ENCODE data around the gene INTS4.
"Not testable (repeated sequence)": the region's sequence is repeated elsewhere in the genome, so short reads cannot be mapped to it uniquely, and the experiment has no call there.

INTS4 gene

GRCh38 chr11:77909277-77909676 is 85.2 kb downstream of the INTS4 start:
- Histone ChIP-seq H3K36me3 (peaks cover 32% of the 10 kb centered on the region), H3K9me3 (no peaks in the 10 kb centered on the region), H3K4me3 (ENCODE audit: low read depth in 1 of 2, low read length in 1 of 2) (no peak overlapping the region), H3K27ac (no peak overlapping the region), H3K27me3 (no peaks in the 10 kb centered on the region), H3K4me1 (ENCODE audit: control insufficient read depth in 1 of 2, insufficient read depth in 1 of 2, low read depth in 1 of 2, low read length in 1 of 2) (no peaks in the 10 kb centered on the region)
- TF ChIP-seq CTCF (IDR thresholded peaks at IDR 0.05): no peak

- TF ChIP-seq CTCF (IDR thresholded peaks at IDR 0.05): no peak
- no peak overlapping the region for H3K27ac ChIP-seq
- H3K4me1 ChIP-seq (ENCODE audit: control insufficient read depth in 1 of 2, insufficient read depth in 1 of 2, low read depth in 1 of 2, low read length in 1 of 2): no peaks in the 10 kb centered on the region
- H3K36me3 ChIP-seq: peaks cover 27% of the 10 kb centered on the region
- H3K4me3 ChIP-seq (ENCODE audit: low read depth in 1 of 2, low read length in 1 of 2): no peak overlapping the region
- no peaks in the 10 kb centered on the region for H3K9me3 ChIP-seq
- no peaks in the 10 kb centered on the region for H3K27me3 ChIP-seq
These were observed 85.6 kb downstream of the INTS4 start for GRCh38 chr11:77908835-77909234.

GRCh38 chr11:77894949-77895348 is 99.5 kb downstream of the INTS4 start:
- not testable (repeated sequence) for H3K4me3 ChIP-seq (ENCODE audit: low read depth in 1 of 2, low read length in 1 of 2); H3K27me3 ChIP-seq; H3K4me1 ChIP-seq (ENCODE audit: control insufficient read depth in 1 of 2, insufficient read depth in 1 of 2, low read depth in 1 of 2, low read length in 1 of 2); H3K27ac ChIP-seq; H3K9me3 ChIP-seq
- peaks cover 48% of the 10 kb centered on the region for H3K36me3 ChIP-seq

GRCh38 chr11:77891703-77892102 is 102.8 kb downstream of the INTS4 start:
- not testable (repeated sequence) for H3K27ac ChIP-seq; H3K27me3 ChIP-seq; H3K4me3 ChIP-seq (ENCODE audit: low read depth in 1 of 2, low read length in 1 of 2); H3K4me1 ChIP-seq (ENCODE audit: control insufficient read depth in 1 of 2, insufficient read depth in 1 of 2, low read depth in 1 of 2, low read length in 1 of 2); H3K9me3 ChIP-seq
- peaks cover 45% of the 10 kb centered on the region for H3K36me3 ChIP-seq

- not testable (repeated sequence) for H3K27ac ChIP-seq; H3K9me3 ChIP-seq; H3K27me3 ChIP-seq; H3K4me1 ChIP-seq (ENCODE audit: control insufficient read depth in 1 of 2, insufficient read depth in 1 of 2, low read depth in 1 of 2, low read length in 1 of 2); H3K4me3 ChIP-seq (ENCODE audit: low read depth in 1 of 2, low read length in 1 of 2)
- H3K36me3 ChIP-seq: peaks cover 49% of the 10 kb centered on the region
These were observed 103.2 kb downstream of the INTS4 start for GRCh38 chr11:77891256-77891655.

- H3K9me3 ChIP-seq; H3K4me3 ChIP-seq (ENCODE audit: low read depth in 1 of 2, low read length in 1 of 2); H3K27me3 ChIP-seq; H3K4me1 ChIP-seq (ENCODE audit: control insufficient read depth in 1 of 2, insufficient read depth in 1 of 2, low read depth in 1 of 2, low read length in 1 of 2); H3K27ac ChIP-seq: not testable (repeated sequence)
- peaks cover 54% of the 10 kb centered on the region for H3K36me3 ChIP-seq
These were observed 103.8 kb downstream of the INTS4 start for GRCh38 chr11:77890619-77891056.

GRCh38 chr11:77890100-77890614 is 104.3 kb downstream of the INTS4 start:
- H3K27me3 ChIP-seq; H3K9me3 ChIP-seq; H3K27ac ChIP-seq; H3K4me3 ChIP-seq (ENCODE audit: low read depth in 1 of 2, low read length in 1 of 2); H3K4me1 ChIP-seq (ENCODE audit: control insufficient read depth in 1 of 2, insufficient read depth in 1 of 2, low read depth in 1 of 2, low read length in 1 of 2): not testable (repeated sequence)
- H3K36me3 ChIP-seq: peaks cover 54% of the 10 kb centered on the region

GRCh38 chr11:77889045-77889444 is 105.4 kb downstream of the INTS4 start:
- not testable (repeated sequence) for H3K4me3 ChIP-seq (ENCODE audit: low read depth in 1 of 2, low read length in 1 of 2); H3K27ac ChIP-seq; H3K4me1 ChIP-seq (ENCODE audit: control insufficient read depth in 1 of 2, insufficient read depth in 1 of 2, low read depth in 1 of 2, low read length in 1 of 2); H3K27me3 ChIP-seq; H3K9me3 ChIP-seq
- H3K36me3 ChIP-seq: peaks cover 58% of the 10 kb centered on the region

- no peaks in the 10 kb centered on the region for H3K9me3 ChIP-seq
- TF ChIP-seq CTCF (IDR thresholded peaks at IDR 0.05): no peak
- peaks cover 6 to 9% of the 10 kb centered on the region in 2 experiments for H3K4me1 ChIP-seq (ENCODE audit: control insufficient read depth in 1 of 2, insufficient read depth in 1 of 2, low read depth in 1 of 2, low read length in 1 of 2)
- H3K27ac ChIP-seq: no peak overlapping the region
- H3K27me3 ChIP-seq: no peaks in the 10 kb centered on the region
- H3K4me3 ChIP-seq (ENCODE audit: low read depth in 1 of 2, low read length in 1 of 2): no peak overlapping the region
- peaks cover 55% of the 10 kb centered on the region for H3K36me3 ChIP-seq
These were observed 108.1 kb downstream of the INTS4 start for GRCh38 chr11:77886401-77886800.

Data from neutrophil (primary cell).